T-helper 2 cell (primary cell): Measurements from ENCODE around the gene SRGAP1.
A peak's percentile ranks its signal among the peaks of the same experiment; 100 is the strongest.
"Not testable (repeated sequence)": the region's sequence is repeated elsewhere in the genome, so short reads cannot be mapped to it uniquely, and the experiment has no call there.

Experiments used
- DNase-seq, 5 experiments: peaks; one replicate each; pipeline versions ENCODE4 v3.0.0 to v3.0.0-alpha.2; 2012 to 2022

Gene SRGAP1

DNA sequence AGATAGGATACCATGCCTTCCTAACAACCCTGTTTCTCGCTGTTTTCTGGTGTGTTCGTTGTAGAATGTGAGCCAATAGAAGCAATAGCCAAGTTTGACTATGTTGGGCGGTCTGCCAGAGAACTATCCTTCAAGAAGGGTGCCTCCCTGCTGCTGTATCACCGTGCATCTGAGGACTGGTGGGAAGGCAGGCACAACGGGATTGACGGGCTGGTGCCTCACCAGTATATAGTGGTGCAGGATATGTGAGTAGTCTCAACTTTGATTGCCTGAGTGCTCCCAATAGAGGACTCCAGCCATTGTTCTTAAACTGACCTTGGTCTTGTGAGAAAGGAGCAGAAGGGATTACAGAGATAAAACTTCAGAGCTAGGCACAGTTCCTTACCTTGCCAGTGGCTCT is 281.4 kb downstream of the SRGAP1 start:
- no peak for DNase-seq

DNA sequence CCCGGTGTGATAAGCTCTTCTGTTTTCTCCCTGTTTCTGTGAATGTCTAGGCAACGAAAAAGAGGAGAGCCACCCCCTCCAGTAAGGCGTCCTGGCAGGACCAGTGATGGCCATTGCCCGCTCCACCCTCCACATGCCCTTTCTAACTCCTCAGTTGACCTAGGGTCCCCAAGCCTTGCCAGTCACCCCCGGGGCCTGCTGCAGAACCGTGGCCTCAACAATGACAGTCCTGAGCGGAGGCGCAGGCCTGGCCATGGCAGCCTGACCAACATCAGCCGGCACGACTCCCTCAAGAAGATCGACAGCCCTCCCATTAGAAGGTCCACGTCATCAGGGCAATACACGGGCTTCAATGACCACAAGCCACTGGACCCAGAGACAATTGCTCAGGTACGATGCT is 283.3 kb downstream of the SRGAP1 start:
- no peak for DNase-seq

DNA sequence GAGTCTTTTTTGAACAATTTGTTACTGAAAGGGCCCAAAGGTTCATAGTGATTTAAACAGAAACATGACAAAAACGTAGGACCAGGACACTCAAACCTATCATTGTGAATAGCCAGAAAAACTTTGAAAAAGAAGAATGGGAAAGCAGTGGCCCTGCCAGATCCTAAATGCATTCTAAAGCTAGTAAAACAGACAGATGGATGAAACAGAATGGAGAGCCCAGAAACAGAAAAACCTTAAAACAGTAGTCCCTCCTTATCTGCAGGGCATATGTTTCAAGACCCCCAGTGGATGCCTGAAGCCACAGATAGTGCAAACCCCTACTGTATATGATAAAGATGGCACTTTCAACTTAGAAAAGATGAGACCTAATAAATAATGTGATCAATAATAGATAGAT is 283.9 kb downstream of the SRGAP1 start:
- DNase-seq = no peak

DNA sequence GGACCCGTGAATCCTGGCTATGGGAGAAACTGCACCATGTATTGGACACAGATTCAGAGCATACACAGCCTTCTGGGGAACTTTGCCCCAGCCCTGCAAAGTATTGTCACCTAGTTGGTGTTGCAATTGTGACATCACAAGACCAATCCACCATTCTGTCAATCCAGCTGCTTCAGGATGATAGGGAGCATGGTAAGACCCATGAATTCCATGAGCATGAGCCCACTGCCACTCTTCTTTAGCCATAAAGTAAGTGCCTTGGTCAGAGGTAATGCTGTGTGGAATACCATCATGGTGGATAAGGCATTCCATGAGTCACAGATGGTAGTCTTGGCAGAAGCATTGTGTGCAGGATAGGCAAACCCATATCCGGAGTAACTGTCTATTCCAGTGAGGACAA is 286.0 kb downstream of the SRGAP1 start:
- DNase-seq = not testable (repeated sequence)

DNA sequence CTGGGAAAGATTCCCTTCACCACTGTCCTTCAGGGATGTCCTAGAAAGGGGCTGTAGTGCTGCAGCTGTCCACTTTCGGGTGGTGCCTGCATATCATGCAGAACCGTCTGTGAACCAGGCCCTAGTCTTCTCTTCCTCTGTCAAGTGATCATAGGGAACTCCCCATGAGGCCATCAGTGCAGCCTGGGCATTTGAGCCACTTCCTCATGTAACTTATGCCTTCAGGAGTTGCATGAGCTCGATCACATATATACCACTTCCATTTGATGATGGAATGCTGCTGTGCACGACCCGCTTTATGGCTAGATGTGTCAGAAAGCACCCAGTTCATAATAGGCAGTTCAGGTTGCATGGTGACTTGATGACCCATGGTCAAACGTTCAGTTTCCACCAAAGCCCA is 287.0 kb downstream of the SRGAP1 start:
- not testable (repeated sequence) for DNase-seq

DNA sequence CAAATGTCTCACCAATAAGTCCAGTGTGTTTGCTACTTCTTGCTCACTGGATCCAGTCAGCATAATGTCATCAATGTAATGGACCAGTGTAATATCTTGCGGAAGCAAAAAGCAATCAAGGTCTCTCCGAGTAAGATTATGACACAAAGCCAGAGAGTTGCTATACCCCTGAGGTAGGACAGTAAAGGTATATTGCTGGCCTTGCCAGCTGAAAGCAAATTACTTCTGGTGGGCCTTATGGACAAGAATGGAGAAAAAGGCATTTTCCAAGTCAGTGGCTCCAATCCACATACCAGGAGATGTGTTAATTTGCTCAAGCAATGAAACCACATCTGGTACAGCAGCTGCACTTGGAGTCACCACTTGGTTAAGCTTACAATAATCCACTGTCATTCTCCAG is 288.2 kb downstream of the SRGAP1 start:
- not testable (repeated sequence) for DNase-seq

DNA sequence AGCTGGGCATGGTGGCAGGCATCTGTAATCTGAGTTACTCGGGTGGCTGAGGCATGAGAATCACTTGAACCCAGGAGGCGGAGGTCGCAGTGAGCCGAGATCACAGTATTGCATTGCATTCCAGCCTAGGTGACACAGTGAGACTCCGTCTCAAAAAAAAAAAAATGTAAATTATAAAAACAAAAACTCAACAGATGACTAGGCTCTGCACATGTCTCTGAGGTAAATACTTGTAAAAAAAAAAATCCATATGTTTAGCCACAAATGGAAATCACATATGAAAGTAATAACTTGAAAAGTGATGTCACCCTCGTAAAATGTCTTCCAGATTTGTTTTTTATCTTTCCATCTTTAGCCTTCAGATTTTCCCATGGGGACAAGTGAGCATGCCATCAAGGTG is 292.6 kb downstream of the SRGAP1 start:
- DNase-seq = no peak

DNA sequence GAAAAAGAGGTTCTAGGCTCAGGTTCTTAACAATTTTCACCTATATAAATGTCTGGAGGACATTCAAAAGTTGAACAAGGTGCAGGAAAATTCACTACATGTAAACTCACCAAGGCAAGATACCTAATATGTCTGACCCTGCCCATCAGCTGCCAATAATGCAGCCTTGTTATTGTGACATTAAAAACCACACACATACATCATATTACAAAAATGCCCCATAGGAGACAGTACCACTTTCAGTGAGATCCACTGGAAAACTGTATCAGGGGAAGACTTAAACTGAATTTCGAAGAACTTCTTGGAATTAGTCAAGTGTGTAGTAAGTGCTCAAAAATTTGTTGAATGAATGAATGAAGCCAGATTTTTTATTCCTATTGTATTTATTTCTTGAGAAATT is 294.5 kb downstream of the SRGAP1 start:
- no peak for DNase-seq

DNA sequence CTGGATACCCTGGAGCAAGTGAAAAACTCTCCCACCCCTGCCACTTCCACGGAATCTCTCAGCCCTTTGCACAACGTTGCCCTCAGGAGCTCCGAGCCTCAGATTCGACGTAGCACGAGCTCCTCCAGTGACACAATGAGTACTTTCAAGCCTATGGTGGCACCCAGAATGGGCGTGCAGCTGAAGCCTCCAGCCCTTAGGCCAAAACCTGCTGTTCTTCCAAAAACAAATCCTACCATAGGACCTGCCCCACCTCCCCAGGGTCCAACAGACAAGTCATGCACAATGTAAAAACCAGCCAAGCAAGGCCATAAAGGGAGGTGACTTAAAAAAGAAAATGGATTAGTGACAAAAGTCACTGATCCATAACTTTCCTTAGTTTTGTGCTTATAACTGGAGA is 297.9 kb downstream of the SRGAP1 start:
- no peak for DNase-seq

DNA sequence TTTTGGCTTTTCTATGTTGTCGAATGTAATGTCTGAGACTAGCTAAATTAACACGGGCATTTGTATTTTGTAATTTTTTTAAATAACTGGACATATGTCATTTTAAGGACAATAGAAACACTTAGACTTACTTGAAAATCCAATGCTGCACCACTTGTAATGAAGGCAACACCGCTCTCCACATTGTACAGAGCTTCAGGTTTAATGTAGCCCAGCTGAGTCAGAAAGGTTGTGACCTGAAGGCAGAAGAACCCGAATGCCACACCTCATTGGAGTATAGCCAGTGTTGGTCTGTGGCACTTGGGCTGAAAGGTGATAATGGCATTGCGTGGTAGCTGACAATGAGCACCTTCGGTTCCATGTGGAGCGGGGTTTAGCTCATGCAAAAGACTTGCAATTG is 298.3 kb downstream of the SRGAP1 start:
- no peak for DNase-seq

DNA sequence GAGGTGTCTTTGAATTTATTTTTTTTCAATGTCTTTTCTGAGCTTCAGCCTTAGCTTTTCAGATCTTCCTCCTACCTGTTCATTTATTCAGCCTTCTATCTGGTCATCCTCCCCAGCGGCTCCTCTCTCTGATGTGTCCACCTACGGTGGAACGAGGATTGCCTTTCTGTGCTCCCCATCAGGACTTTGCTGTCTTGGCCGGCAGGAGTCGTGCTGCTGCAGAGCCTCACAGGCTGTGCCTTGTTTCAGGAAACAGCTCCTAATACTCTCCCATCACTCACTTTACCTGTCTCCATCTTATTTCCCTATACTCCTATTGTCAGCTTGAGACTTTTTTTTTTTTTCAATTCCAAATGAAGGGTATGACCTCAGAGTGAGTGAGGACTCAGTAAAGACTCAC is 300.7 kb downstream of the SRGAP1 start:
- DNase-seq = no peak

DNA sequence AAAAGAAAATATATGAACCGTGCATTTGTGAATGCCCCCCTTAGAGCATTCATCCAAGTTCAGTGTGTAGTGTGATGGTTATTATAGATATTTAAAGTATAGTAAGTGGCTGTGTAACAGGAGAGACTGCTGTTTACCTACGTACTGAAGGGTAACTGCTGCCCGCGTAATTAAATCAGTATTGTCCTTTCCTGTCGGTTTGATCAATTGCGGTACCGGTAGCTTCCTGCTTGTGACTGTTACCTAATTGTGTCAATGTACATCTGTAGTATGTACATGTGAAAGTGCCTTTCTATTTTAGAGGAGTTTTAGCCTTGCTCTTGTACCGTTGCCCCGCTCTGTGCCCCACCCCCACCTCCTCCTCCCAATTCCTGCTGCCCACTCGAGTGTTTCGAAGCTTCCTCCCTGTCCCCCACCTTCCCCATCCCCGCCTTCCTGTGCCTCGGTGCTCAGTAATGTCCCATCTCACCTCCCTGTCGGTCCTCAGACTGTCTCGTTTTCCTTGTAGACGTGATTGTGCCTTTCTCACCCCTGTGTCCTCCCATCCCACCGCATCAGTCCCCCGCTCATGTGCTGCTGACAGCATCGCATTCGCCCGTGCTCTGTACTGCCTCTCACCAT is 302.6 kb downstream of the SRGAP1 start:
- DNase-seq = peak in 1 of 5 experiments; percentile 52

DNA sequence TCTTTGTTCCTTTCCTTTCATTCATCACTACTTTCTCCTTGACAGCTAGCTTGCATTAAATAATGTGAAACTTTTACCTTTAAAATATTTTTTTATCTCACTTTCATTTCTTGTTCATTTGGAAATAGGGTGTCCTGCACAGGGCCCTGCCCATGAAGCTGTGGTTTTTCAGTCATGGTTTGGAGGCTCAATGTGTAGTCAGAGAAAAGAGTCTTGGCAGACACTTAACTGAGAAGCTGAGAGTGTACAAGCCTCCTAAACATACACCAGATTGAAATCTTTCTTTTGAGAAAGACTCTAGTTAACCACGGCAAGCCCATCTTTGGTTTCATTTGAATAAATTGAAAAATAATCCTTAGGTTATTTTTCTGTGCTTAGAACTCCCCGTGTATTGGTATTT is 303.4 kb downstream of the SRGAP1 start:
- DNase-seq = peak in 1 of 5 experiments; percentile 37

DNA sequence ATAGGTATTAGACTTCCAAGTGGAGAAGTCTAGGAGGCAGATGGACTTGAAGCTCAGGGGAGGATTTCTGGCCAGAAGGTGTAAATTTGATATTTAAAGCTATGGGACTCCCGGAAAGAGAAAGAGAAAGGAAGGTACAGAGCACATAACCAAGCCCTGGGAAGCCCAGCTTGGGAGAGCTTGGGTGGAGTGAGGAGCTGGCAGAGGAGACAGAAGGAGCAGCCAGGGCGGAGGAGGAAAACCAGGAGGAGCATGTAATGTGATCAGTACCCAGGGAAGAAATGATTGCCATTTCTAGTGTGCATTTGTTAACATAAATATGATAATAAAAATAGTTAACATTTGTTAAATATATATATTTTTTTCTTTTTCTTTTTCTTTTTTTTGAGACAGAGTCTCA is 310.2 kb downstream of the SRGAP1 start:
- DNase-seq = no peak

DNA sequence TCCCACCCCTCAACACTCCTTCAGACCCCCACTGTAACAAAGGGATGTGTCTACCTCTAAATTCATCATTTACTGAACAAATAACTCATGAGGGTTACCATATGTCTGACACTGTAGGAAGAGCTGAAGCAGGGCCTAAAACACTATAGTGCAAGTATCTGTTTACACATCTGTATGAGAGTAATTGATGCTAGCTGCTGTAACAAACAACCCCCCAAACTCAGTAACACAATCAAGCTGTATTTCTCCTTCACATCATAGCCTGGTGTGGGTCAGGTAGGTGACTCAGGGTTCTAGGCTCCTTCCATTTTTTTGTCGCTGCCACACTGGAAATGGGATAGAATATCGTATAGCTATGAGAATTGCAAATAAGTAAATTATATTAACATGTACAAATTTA is 312.6 kb downstream of the SRGAP1 start:
- DNase-seq = no peak

DNA sequence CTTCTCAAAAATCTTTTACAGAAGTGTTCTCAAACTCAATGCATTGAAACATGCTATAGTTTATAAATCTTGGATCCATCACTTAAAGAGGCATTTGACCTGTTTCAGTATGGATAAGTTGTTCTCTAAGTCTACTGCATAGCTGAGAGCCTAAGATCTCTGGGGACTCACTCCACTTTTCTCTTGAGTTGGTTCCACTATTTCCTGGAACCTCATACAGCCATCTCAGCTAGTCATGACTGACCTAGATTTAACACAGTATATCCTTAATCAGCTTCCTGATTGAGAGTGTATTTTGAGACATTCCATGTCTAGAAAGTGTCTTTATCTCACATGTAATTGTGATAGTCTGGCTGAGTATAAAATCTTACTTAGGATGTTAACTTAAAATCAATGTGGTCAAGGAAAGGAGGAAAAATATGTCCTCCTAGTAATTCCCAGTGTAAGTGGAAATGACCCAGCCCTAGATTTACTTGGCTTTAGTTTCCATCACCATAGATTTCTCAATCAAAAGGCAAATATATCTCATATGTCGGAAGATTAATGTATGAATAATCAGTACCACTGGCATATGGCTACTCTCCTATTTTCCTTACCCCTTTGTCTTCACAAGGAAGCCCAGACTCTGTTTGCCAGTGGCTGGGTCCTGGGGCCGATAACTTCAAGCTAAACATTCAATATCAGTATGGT is 315.7 kb downstream of the SRGAP1 start:
- DNase-seq = no peak

DNA sequence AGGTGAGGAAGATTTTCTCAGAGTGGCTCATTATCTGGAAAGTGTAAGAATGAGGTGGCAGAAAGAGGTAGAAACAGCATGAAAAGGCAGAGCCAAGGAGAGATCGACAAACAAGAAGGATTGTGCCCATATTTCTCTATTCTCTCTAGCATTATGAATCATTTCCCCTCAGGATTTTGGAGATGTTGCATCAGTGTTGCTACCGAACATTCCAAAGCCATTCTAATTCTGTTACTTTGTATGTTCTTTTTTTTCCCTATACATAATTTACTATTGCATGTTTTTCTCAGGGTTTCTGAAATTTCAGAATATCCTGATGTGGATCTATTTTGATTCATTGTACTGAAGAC is 316.2 kb downstream of the SRGAP1 start:
- no peak for DNase-seq

DNA sequence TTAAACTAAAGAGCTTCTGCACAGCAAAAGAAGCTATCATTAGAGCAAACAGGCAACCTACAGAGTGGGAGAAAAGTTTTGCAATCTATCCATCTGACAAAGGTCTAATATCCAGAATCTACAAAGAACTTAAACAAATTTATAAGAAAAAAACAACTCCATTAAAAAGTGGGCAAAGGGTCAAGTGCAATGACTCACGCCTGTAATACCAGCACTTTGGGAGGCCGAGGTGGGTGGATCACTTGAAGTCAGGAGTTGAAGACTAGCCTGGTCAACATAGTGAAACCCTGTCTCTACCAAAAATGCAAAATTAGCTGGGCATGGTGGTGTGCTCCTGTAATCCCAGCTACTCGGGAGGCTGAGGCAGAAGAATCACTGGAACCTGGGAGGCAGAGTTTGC is 322.1 kb downstream of the SRGAP1 start:
- DNase-seq = not testable (repeated sequence)

DNA sequence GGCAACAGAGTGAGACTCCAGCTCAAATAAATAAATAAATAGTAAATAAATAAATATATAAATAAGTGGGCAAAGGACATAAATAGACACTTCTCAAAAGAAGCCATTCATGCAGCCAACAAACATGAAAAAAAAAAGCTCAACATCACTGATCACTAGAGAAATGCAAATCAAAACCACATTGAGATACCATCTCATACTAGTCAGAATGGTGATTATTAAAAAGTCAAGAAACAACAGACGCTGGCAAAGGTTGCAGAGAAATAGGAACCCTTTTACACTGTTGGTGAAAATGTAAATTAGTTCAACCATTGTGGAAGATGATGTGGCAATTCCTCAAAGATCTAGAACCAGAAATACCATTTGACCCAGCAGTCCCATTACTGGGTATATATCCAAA is 322.5 kb downstream of the SRGAP1 start:
- peak in 1 of 5 experiments; percentile 54 for DNase-seq

DNA sequence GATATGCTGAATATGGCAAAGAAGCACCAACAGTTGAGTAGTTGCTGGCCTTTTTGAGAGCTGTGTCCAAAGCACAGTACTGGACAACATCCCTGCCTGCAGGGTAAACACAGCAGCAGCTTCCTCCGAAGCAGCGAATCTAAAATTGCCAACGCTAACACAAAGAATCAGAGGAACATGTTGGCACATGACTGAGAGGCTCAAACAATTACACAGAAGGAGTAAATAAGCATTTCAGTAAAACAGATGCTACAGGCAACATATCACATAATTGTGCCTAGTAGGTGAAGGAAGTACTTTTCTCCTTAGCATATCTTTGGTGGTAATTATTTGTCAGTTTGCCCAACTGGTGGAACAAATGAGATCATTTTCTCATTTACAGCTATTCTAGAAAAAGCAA is 325.5 kb downstream of the SRGAP1 start:
- DNase-seq = no peak

DNA sequence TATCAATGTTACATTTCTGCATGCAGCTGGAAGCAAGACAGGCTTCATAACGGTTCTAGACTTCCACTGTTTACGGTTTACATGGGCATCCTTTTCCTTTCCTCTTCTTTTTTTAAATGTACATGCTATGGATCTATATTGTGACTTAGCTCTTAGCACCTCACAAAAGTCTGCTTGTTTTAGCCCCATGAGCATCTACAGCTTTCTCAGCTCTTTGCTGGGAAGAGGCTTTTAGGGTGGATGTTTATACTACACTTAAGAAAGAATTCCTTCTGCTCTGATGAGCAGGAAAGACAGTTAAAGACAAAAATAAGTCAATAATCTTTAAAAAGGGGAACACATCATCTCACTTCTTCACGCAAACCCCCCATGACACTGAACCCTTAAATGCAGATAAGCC is 326.2 kb downstream of the SRGAP1 start:
- DNase-seq = no peak

DNA sequence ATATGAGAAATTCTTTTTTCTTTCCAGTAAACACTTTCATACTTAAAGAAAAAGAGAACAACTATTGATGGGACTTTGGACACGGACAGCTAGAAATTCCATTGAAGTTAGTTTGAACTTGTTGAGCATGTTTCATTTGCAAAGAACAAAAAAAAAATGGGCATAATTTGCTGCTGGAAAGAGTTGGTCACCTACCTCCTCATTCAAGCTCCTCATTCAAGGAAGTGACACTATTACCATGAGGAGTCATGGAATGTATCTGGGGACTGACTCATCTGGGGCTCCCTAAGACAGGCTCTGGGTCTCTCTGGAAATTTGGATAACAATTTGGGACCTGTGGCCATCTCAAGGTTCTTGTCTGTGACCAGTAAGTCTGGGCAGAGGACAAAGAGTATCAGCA is 327.2 kb downstream of the SRGAP1 start:
- DNase-seq = no peak

DNA sequence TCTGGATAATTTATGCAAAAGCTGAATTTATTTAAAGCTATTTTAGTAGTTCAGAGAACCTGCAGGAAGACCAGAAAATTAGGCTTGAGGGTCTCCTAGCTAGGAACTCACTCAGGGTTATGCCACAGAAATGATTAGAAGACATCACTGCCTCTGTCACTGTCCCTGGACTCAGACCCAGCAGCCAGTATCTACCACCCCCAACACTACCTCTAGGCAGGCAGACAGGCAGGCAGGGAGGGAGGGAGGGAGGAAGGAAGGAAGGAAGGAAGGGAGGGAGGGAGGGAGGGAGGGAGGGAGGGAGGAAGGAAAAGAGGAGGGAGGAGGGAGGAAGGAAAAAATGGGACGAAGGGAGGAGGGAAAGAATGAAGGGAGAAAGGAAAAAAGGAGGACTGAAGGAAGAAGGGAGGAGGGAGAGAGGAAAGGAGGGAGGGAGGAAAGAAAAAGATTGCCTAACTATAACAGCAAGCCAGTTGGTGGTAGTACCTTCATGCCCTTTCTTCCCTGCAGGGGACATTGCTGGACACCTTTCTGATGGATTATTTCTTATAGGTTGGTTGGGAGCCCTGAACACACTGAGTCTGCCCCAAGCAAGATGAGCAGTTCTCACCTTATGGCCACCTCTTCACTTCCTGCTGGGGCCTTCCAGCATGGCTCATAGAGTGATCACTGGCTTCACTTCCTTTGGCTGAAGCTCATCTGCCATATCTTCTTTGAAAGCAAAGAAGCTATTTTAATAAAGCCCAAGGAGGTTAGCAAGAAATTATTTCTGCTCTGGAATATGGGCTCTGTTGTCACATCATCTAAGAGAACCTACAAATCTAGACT is 327.9 kb downstream of the SRGAP1 start:
- DNase-seq = no peak

DNA sequence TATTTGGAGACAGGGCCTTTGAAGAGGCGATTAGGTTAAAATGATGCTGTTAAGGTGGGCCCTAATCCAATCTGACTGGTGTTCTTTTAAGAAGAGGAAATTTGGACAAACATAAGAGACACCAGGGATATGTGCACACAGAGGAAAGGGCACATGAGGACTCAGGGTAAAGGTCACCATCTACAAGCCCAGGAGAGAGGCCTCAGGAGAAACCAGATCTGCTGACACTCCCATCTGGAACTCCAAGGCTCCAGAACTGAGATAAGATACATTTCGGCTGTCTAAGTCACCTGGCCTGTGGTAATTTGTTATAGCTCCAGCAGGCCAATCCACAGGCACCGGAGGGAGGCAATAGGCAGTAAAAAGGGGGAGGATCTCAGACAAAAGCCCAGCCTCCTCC is 329.0 kb downstream of the SRGAP1 start:
- no peak for DNase-seq
